ENCODE results near the gene HYAL1.
"Not testable (repeated sequence)": the region's sequence is repeated elsewhere in the genome, so short reads cannot be mapped to it uniquely, and the experiment has no call there.

Gene HYAL1

DNA sequence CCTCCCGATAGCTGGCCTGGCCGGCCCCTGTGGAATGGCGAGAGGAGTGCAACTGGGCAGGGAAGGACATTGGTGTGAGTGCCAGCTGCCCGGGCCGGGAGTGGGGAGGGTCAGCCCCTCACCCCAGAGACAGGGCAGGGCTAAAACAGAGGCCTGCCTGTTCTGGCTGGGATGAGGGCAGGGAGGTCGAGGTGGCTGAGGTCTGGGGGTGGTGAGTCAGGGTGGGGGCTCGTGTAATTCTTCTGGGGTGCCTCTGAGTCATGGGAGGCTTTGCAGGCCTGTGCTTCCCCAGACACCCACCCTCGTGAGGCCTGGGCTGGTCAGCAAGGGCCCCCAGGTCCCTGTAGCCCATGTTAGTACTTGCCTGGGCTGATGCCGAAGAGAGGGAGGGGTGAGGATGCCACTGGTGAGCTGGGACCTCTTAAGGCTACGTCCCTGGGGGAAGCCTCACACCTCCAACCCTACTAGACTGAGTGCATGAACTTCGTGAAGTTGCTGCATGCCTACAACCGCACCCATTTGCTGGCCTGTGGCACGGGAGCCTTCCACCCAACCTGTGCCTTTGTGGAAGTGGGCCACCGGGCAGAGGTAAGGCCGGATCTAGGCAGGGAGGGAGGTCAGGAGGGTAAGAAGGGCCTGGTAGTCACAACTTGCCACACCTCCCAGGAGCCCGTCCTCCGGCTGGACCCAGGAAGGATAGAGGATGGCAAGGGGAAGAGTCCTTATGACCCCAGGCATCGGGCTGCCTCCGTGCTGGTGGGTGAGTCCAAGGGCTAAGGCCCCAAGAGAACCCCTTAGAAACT lies 32.8 kb downstream of the HYAL1 start:
- no peak for DNase-seq

GRCh38 chr3:50269977-50270413 lies 33.4 kb downstream of the HYAL1 start:
- DNase-seq: no peak

- no peak for DNase-seq
Observed at GRCh38 chr3:50269460-50269859, 33.9 kb downstream of the HYAL1 start.

DNA sequence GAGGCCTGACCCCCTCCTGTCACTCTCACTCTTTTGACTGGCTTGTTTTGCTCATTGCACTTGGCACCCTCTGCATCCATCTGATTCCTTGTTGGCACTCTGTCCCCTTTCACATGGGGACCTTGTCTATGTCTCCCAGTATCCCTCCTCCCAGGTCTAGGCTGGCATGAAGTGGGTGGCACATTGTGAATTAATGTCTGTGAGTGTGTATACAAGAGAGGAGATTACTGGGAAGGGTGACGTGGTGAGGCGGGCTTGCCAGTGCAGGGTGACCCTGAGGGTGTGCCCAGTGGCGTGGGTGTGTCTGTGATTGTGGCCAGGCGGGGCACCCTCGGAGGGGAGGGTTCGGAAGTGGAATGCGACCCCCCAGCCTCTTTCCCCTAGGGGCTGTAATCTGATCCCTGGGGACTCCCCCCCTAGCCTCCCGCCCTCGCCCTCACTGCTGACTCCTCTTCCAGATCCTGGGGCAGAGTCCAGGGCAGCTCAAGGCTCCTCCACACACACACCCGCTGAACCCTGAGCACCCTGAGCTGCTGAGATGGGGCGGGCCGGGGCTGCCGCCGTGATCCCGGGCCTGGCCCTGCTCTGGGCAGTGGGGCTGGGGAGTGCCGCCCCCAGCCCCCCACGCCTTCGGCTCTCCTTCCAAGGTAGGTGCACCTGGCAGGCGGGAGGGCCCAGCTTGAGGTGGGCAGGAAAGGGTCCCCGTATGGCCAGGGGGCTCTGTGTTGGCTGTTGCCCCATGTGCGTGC lies 34.5 kb downstream of the HYAL1 start, which contains the start of gene SEMA3B:
SEMA3B (plus strand) TSS at position 445 of the 749 bp plus-strand sequence; CDS start at position 539, 94 bp downstream.
- DNase-seq: no peak

DNA sequence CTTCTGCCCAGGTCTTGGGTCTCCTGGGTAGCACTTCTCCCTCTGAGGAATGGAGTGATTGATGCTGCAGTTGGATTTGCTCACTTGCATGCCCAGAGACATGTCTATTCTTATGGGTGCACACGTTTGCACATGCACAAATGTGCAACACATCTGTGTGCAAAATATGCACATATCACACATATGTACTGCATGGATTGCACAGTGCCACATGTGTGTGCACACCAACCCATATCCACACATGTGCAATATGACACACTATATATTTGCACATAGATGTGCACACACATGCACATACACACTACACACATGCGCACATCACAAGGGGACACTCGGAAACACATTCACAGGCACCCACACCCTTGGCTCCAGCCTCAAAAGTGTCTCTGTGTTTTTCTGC lies 35.1 kb downstream of the HYAL1 start:
- no peak for DNase-seq

- no peak for DNase-seq
Observed at GRCh38 chr3:50267280-50267913, 36.0 kb downstream of the HYAL1 start.

GRCh38 chr3:50266836-50267235 lies 36.5 kb downstream of the HYAL1 start:
- no peak for DNase-seq

DNA sequence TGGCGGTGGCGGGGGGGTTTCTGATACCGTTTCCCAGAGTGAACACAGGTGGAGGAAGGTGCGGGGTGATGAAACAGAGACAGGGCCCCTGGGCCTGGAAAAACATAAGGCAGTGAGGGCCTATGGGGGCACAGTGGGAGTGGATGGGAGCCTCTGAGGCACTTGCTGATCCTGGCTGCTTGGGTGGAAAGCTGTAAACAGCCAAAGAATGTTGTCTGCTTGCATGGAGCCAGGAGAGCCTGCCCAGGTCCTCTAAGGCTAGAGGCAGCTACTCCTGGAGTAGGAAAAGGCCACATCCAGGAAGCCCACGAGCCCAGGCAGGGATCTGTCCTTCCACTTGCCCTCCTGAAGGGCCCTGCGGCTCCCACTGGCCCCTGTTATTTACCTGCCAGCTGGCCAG lies 37.4 kb downstream of the HYAL1 start:
- DNase-seq: no peak

DNA sequence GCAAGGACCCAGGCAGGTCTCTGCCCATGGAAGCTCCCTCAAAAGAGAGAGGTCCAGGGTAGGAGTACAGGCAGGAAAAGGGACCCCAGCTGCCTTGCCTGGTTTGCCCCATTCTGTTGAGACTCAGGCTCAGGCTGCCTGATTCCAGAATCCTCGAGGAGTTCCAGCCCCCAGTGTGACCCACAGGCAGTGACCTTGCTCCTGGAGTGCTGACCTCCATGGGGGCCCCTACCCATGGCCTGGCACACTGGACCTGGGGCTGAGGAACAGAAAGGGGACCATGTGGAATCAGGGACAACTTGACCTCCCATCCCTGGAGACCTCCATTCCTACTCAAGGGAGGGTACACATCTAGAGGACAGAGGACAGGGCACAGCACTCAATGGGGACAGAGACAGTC lies 37.8 kb downstream of the HYAL1 start:
- DNase-seq: no peak

- DNase-seq: no peak
Observed at GRCh38 chr3:50264964-50265485, 38.3 kb downstream of the HYAL1 start.

DNA sequence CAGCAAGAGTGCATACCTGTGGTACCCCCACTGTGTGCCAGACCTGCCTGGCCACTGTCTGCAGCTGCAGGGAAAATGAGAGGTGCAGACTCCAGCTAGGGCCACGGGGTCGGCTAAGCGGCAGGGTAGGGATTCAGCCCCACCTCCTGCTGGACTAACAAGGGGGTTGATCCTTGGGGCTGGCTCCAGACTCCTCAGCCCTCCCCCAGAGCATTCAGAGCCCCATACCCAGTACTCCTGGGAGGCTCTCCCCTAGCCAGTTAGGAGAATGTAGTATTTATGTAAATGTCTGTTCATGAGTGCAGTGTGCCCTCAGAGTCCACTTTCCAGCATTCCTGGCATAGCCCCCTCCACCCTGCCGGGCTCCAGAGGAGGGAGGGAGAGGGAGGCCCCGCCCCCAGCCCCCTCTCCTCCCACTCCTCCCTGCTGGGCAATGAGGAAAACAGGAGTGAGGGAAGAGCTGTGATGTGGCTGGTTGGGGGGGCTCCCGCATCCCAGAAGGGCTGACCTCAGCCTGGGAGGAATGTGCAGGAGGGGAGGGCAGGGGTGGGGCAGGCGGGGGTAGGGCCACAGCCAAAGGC lies 38.9 kb downstream of the HYAL1 start:
- no peak for DNase-seq

GRCh38 chr3:50263478-50264382 lies 39.6 kb downstream of the HYAL1 start:
- DNase-seq: no peak

DNA sequence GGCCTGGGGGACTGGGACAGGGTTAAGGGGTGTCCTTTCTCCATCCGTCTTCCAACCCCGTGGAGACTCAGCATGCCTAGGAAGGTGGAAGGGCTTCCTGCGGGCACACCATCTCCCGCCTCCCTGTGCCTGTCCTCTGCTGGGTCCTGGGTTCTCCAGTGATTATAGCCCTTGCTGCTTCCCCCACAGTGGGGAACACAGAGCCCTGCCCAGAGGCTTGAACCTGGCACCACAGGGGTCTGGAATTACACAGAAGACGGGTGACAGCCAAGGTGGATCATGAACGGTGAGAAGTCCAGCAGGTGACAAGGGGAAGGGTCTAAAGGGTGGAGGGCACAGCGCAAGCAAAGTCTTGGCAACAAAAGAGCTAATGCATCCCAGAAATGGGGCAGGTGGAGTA lies 40.6 kb downstream of the HYAL1 start:
- no peak for DNase-seq

GRCh38 chr3:50262200-50262599 lies 41.2 kb downstream of the HYAL1 start:
- not testable (repeated sequence) for DNase-seq

DNA sequence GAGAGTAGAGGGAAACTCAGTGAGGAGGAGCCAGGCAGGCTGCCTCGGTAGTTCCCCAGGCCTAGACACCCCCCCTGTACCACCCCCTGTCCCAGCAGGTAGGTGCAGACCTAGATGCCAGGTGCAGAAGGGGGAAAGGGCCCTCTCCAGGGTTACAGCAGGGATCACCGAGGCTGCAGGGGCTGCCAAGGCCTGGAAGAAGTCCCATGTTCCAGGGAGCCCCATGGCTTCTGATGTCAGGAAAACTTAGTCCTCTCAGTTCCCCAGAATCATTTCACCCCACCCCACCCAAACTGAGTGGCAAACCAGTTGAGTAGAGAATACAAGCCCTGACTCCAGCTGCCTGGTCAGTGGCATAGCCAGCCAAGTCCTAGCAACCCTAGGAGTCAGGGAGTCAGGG lies 41.9 kb downstream of the HYAL1 start:
- DNase-seq: no peak

DNA sequence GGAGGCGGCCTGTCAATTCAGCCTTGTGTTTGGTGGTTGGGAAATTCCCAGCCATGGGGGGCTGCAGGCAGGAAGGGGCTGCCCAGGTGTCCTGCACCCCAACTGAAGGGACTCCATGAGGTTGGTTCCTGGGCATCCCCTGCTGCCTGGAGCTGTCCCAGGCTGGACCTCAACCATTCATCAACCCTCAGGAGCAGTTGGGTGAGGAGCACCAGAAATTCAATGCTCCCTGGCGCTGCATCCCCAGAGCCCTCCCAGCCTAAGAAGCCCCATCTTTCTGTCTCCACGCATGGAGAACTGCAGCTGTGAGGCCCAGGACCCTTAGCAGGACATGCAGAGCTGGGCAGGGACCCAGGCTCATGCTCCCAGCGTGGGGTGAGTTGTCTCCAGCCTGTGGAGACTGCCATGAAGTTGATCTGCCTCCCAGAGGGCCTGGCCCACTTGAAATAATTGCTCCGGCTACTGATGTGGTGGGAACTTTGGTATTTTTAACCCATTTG lies 42.4 kb downstream of the HYAL1 start:
- no peak for DNase-seq

- peak; percentile 94 for DNase-seq
Observed at GRCh38 chr3:50260027-50260941, 43.1 kb downstream of the HYAL1 start.

DNA sequence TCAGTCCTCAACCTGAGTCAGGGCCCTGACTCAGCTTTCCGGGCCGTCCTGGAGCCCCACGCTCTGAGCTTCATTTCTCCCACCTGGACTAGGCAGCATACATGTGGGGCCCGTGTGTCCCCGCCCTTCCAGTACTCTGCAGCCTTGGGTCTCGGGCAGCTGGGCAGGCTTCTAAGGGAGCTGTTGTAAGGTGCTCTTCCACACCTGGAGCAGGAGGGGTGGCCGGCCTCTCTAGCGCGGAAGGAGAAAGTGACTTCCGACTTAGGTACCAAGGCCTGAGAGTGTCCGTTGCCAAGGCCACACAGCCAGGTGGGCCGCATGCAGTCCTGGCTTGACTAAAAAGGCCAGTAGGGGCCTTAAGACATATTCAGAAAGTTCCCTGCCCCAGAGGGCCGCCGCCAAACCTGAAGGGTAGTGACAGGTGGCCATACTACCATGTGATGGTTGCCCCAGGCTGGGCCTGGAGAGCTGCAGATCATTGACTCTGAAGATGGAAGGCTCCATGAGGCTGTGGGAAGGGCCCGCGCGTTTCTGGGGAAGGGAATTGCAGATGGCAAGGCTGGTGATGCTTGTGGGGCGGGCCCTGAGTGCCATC lies 43.8 kb downstream of the HYAL1 start:
- no peak for DNase-seq

GRCh38 chr3:50258979-50259378 lies 44.4 kb downstream of the HYAL1 start:
- DNase-seq: no peak

- no peak for DNase-seq
Observed at GRCh38 chr3:50258029-50258680, 45.2 kb downstream of the HYAL1 start.
